ENCODE results near the gene TUBGCP2.
A peak's percentile ranks its signal among the peaks of the same experiment; 100 is the strongest.
"Not testable (repeated sequence)": the region's sequence is repeated elsewhere in the genome, so short reads cannot be mapped to it uniquely, and the experiment has no call there.

Gene TUBGCP2

DNA sequence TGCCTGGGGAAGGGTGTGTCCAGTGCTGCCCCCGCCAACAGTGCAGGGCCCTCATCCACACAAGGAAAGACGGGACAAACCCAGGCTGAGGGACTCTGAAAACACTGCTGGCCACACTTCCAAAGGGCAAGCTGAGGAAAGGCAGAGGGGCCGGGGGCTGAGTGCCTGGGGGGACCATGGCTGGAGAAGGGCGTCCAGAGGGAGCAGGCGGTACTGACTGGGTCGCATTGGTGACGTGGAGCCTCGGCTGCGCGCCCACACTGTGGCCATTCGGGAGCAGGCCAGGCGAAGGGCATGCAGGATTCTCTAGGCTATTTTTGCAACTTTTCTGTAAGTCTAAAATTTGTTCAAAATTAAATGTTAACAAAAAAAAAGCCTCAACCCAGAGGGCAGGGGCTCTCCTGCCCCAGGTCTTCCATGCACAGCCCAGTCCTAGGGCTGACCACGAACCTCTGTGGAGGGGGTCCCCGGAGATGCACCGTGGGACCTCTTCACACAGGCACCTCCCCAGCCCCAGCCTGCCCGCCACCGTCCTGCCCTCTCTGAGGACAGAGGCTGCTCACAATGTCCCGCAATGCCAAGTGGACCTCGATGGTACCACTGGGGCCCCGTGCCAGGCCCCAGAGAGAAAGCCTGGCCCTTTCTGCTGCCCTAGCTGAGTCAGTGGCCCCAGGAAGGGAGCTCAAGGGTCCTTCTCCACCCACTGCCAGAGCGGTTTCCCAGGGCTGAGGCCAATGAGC, 42.4 kb downstream of the TUBGCP2 start:
- no peak for DNase-seq (ENCODE audit: low spot score)

DNA sequence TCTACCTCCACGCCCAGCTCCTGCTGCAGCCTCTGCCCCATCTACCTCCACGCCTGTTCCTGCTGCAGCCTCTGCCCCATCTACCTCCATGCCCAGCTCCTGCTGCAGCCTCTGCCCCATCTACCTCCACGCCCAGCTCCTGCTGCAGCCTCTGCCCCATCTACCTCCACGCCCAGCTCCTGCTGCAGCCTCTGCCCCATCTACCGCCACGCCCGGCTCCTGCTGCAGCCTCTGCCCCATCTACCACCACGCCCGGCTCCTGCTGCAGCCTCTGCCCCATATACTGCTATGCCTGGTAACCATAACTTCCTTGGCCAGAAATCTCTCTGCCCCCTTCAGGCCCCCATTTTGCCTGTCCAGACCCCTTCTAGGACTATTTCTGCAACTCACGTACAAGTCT, 43.6 kb downstream of the TUBGCP2 start:
- not testable (repeated sequence) for DNase-seq (ENCODE audit: low spot score)

DNA sequence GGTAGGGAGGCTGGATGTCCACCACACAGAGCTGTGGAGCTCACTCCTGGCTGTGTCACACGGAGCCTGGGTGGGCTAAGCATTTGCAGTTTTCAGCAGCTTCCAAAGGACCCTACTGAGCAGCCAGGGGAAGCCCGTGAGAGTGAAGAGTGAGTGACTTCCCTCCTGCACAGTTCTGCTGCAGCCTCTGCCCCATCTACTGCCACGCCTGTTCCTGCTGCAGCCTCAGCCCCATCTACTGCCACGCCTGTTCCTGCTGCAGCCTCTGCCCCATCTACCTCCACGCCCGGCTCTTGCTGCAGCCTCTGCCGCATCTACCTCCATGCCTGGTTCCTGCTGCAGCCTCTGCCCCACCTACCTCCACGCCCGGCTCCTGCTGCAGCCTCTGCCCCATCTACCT, 44.2 kb downstream of the TUBGCP2 start:
- no peak for DNase-seq (ENCODE audit: low spot score)

DNA sequence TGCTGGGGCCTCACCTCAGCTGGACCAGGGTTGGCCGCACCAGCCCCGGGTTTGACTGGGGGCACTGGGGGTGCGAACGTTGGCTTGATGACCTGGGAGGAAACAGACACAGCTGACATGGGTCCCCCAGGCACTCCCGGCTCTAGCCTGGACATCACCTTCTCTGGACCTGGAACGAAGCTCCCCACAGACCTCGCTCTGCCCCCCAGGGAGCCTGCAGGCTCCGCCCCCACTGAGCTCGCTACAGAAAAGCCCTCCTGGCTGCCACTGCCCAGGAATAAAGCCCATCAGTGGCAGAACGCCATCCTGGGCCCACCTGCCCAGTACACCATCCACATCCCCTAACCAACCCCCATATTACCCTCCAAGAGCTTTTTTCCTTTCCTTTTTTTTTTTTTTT, 45.0 kb downstream of the TUBGCP2 start:
- no peak for DNase-seq (ENCODE audit: low spot score)

DNA sequence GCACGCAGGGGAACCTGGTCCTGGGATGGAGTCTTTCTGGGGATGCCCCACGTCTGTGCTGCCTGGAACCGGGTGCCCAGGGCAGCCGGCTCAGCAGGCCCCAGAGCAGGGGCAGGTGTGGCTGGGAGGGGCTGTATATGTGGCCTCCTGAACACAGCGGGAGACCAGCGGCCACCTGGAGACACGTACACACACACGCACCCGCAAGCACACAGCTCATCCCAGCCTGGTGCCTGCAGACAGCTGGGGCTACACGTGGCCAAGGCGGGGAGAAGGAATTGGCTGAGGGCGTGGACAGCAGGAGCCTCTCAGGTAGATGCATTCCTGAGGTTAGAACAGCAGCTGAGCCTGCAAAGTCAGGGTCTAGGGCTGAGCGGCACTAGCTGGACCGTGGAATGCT, 46.0 kb downstream of the TUBGCP2 start:
- DNase-seq (ENCODE audit: low spot score) = no peak

GRCh38 chr10:133261726-133262325, 46.8 kb downstream of the TUBGCP2 start:
- DNase-seq (ENCODE audit: low spot score) = peak; percentile 69

DNA sequence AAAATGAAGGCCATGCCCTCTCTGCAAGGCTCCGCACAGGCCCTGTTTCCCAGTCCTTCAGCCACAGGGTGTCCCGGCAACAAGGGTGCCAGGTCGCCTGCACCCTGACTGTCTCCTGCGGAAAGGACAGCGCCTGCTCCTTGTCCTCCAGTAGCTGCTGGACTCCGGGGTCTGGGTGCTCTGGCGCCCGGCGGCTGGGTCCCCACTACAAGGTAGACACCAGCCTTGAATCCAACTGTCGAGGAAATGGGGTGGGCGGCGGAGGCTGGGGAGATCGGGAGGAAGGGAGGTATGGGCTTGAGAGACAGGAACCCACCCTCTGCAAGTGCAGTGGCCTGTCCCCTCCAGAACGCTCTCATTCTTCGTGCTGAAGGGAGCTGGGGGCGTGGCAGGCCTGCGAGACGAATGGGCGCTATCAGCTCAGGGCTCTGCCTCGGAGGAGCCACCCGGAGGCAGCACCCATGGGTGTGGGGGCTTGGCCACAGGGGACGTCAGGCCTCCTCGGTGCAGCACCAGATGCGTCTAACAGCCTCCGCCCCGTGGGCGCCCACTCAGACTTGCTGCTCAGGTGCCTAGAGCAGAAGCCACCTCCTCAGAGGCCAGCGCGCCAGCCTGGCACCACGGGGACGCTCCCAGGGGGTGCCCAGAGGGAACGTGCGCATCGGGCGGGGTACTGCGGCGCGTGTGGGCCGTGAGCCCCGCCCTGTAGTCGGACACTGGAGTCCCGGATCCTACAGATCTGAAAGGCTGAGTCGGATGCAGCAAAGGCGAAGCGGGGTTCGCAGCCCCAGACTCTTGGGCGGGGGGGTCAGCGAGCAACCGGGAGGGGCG, 47.6 kb downstream of the TUBGCP2 start:
- DNase-seq (ENCODE audit: low spot score) = peak; percentile 47

- no peak for DNase-seq (ENCODE audit: low spot score)
Measured at GRCh38 chr10:133259602-133259989, 49.1 kb downstream of the TUBGCP2 start.

DNA sequence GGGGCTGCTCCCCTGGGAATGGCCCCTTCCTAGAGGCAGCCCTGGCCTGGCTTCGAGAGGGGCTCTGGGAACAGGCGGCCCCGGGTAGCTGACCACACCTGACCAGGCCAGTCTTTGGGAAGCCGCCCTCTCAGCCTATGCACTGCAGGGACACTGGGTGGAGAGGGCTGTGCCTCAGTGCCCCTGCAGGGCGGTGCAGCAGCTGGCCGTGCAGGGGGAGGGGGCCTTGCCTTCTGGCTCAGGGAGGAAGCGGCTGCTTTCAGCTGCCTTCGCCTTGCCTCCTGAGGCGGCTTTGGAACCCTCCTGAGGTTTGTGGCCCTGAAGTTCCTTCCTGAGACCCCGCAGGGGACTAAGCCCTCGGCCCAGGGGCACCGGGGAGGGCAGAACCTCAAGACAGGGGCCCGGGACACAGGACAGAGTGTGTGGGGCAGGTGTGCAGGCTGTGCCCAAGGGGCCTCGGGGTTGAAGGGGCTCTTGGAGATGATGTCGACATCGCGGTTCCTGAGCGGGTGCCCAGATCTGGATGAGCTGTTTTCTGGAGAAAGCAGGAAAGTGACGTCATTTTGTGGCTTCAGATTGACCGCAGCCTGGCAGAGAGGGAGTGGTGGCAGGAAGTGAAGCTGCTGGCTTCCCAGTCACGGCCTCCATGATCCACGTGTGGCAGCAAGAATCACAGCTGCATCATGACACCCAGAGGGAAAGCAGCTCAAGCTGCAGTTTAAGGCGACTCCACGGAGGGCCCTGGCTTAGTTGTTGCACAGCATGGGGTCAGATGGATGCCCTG, 49.7 kb downstream of the TUBGCP2 start:
- peak; percentile 68 for DNase-seq (ENCODE audit: low spot score)

GRCh38 chr10:133258066-133258817, 50.4 kb downstream of the TUBGCP2 start:
- DNase-seq (ENCODE audit: low spot score) = no peak

GRCh38 chr10:133257489-133258065, 51.1 kb downstream of the TUBGCP2 start:
- DNase-seq (ENCODE audit: low spot score) = peak; percentile 52

GRCh38 chr10:133255323-133255722, 53.3 kb downstream of the TUBGCP2 start:
- DNase-seq (ENCODE audit: low spot score) = no peak

- no peak for DNase-seq (ENCODE audit: low spot score)
Measured at GRCh38 chr10:133254421-133255120, 54.1 kb downstream of the TUBGCP2 start.

DNA sequence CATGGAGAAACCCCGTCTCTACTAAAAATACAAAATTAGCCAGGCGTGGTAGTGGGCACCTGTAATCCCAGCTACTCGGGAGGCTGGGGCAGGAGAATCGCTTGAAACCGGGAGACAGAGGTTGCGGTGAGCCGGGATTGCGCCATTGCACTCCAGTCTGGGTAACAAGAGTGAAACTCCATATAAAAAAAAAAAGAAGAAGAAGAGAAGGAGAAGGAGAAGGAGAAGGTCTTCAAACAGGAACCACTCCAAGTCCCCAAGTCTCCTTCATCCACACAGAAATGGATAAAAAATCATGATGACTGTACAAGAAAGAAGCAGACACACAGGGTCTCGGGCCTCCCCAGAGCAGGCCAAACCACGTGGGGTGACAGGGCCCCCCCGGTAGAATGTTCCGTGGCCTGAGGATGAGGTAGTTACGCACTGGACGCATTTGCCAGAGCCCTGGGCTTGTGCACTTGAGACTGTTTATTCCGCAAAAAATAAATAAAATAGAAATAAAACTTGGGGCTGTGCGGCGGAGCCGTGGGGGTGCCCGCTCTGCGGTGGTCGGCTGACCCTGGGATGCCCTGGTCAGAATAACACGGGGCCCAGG, 55.2 kb downstream of the TUBGCP2 start:
- DNase-seq (ENCODE audit: low spot score) = no peak

GRCh38 chr10:133252223-133252552, 56.5 kb downstream of the TUBGCP2 start:
- DNase-seq (ENCODE audit: low spot score) = no peak

DNA sequence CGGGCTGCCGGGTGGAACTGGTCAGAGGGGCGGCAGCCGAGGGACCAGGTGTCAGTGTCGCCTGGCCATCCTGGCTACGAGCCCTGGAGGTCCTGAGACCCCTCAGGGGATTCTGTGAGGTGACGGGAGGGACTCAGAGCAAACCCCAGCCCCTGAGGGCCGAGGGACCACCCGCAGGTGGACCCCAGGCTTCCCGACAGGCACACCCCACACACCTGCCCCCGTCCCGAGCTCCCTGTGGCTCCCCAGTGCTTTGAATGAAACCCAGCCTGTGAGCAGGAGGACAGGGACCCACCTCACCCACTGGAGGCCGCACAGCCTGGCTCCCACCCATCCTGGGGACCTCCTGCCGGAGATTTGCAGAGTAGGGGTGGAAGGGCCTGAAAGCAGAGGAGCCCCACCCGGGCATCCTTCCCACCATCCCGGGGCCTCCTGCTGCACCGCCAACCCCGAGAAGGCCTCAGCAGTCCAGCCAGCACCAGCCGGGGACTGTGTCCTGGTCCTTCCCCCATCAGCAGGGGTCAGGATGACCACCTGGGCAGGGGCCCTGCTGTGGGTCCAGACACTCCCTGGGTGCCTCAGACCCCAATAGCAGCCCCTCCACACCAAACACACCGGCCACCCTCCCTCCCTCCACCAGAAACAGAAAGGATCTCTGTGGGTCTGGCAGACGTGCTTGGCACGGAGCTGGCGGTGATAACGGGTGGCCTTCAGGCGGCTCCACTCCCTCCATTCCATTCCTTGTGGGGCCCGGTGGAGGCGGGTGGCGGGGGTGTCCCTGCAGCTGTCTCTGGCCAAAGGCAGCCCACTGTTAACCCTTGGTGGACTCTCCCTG, 57.1 kb downstream of the TUBGCP2 start:
- DNase-seq (ENCODE audit: low spot score) = no peak

- no peak for DNase-seq (ENCODE audit: low spot score)
Measured at GRCh38 chr10:133249975-133250754, 58.5 kb downstream of the TUBGCP2 start.

DNA sequence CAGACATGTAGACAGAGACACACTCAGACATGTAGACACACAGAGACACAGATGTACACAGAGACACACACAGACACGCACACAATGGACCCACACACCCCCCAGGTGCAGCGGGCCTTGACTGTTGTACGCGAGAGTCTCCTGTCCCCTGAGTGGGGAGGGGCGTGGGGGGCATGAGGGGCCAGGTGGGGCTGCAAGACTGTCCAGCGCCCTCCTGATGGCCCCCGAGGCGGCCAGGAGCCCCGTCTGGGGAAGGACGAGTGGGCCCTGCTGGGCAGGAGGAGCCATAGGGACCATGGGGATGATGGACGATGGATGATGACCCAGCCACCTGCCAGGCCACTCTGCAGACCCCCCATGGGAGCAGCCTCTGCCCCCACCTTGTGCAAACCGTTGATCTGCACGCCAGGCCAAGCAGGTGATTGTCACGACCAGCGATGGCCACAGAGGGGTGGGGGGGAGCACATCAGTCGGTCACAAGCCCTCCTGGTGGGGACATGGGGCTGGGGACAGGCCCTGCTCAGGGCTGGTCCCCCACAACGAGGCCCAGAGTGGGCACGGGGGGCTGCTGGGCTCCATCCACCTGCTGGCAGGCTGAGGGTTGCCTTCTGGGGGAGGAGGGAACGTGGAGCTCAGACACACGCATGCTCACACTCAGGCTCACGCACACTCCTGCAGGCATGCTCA, 59.4 kb downstream of the TUBGCP2 start:
- DNase-seq (ENCODE audit: low spot score) = no peak

All from LoVo (cell line).